AML-193 (cell line): ENCODE data around the gene ZBTB26.

Source experiments
- DNase-seq, 2 experiments: peaks; one replicate each; lab custom pipeline; 2025; lab: John Stamatoyannopoulos, UW

ZBTB26 gene, protein sequence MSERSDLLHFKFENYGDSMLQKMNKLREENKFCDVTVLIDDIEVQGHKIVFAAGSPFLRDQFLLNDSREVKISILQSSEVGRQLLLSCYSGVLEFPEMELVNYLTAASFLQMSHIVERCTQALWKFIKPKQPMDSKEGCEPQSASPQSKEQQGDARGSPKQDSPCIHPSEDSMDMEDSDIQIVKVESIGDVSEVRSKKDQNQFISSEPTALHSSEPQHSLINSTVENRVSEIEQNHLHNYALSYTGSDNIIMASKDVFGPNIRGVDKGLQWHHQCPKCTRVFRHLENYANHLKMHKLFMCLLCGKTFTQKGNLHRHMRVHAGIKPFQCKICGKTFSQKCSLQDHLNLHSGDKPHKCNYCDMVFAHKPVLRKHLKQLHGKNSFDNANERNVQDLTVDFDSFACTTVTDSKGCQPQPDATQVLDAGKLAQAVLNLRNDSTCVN

DNA sequence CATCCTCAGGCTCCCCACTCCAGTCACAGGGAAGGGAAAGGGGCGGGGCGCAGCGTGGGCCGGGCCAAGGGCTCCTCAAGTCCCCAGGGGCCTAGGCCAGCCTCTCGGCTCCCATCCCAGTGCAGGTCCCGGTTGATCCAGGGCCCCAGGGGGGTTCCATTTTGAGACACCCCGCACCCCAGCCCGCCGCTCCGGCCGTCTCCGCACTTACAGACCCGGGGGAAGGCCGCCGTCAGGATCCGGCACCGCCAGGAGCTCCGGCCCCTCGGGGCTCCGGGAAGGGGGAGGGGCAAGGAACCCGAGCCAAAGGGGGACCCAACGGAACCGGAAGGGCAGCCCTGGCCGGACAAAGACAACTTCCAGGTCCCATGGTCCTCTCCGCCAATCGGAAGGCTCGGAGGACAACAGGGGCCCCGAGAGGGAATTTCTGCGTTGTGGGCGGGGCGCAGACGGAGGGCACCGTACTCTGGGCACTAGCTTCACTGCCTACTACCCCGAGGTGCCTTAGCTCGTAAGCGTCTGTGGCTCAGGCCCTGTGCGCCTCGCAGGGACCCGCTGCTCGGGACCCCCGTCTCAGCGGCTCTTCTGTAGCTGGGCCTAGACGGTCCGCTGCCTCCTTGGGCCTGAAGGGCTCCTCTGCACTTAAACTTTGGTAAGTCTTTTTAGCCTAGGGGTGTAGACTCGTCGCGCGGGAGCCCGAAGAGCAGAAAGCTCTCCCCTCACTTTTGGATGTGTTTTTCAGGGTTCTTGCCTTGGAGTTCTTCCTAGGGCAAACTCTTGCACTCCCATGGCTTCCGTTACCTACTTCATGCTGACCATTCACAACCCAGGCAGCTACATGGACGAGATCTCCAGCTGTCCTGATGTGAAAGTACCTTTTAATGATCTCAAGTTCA, at the start of gene ZBTB26:
ZBTB26 (minus strand) TSS at position 287 of the 896 bp plus-strand sequence. CDS start 11,578 bp downstream, outside the sequence.
- DNase-seq, result peak; percentile 87 to 88

DNA sequence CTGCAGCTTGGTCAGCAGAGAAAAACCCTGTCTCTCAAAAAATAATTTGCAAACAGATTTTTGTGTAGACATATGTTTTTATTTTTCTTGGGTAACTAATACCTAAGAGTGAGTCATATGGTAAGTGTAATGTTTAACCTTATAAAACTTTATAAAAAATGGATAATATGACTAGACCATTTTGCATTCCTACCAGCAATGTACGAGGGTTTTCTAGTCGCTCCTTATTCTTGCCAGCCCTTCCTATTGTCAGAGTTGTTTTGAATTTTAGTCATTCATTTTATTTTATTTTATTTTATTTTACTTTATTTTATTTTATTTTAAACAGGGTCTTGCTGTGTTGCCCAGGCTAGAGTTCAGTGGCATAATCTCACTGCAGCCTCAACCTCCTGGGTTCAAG, 47.3 kb upstream of the ZBTB26 start:
- DNase-seq, result no peak

DNA sequence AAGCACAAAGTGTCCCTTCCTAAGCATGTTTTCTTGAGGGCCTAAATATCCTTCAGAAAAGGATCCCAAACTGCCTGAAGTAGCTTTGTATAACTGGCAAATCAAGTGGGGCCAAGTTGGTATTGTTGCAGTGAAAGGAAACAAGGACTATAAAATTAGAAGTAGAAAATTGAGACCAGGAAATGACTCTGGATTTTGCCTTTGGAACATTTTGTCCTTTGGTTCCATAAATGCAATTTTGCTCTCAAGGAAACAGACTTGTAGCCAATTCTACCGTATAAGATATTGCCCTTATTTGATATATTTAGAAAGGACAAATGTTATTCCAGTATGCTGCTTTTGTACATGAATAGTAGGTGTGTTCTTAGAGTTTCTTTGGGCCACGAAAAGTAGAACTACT, 43.9 kb upstream of the ZBTB26 start:
- DNase-seq, result no peak

DNA sequence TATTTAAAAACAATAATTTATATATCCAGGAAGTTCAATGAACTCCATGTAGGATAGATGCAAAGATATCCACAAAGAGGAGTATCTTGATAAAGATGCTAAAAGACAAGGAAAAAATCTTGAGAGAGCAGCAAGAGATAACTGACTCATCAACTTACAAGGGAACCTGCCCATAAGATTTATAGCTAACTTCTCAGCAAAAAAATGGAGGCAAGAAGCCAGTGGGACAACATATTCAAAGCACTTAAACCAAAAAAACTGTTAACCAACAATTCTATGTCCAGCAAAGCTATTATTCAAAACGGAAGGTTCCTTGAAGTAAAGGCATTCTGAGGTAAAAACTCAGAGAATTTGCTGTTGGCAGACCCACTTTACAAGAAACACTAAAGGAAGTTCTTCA, 29.8 kb upstream of the ZBTB26 start:
- no peak for DNase-seq

DNA sequence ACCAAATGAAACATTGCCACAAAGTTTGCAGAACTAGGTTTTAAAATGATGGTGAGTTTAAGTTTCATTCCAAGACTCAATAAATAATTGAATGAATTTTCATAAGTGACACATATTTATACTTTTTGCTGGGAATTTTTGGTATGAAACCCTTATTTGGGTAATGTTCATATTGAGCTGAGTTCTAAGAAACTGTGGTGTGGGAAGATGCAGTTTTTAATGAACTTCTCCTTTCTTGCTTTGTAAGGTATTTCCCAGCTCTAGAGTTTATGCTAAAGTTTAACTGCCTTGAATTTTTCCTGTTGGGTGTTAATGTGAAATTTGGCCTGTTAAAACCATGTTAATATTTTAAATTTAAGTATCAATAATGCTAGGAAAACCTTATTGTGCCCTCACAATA, 24.6 kb upstream of the ZBTB26 start:
- no peak for DNase-seq

DNA sequence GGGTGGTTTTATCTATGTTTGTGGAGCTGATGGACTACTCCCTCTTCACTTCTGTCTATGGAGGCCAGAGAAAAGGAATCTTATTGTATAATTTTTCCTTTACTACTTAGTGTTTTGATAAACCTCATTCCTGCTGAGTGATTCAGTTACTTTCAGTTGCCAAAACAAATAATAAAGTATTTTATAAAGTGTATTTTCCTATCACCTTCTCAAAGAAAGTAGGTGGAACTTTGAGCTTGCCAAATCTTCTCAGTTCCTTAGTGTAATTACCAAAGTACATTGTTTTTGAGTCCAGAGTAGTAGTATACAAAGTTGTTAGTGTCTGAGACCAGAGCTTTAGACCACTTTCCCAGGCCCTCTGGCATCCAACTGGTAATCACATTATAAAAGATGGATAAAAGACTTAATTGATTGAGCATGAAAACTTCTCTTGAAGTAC, 23.0 kb upstream of the ZBTB26 start:
- DNase-seq, result no peak

DNA sequence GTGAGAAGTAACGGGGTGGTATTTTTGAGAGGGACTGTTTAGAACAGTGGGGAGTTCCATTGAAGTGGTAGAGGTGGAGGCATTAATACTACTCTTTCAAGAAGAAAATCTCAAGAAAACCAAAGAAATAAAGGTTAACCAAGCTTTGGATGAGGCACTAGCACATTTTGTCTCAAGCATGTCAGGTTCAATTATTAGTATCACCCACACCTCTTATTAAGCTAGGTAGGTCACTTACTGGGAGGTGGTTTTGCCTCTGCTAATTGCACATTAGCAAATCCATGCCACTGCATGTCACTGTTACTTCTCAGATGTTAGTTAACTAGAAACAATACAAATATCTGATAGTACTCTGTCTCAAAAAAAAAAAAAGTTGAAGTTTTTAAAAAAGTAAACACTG, 19.7 kb upstream of the ZBTB26 start:
- DNase-seq, result no peak

DNA sequence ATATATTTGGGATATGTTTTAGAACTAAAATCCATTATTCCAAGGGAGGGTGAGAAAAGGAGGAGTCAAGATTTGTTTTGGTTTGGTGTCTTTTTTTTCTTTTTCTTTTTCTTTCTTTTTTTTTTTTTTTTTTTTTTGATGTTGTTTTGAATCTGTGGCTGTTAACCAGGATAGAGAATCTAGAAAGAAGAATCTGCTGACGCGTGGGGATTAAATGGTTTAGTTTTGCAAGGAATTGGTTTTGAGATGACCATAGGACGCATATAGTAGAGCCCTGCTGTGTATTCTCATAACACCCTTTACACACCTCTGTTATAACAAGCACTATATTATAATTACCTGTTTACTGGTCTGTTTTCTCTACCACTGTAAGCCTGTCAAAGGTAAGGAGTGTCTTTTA, 19.0 kb upstream of the ZBTB26 start:
- DNase-seq, result no peak

DNA sequence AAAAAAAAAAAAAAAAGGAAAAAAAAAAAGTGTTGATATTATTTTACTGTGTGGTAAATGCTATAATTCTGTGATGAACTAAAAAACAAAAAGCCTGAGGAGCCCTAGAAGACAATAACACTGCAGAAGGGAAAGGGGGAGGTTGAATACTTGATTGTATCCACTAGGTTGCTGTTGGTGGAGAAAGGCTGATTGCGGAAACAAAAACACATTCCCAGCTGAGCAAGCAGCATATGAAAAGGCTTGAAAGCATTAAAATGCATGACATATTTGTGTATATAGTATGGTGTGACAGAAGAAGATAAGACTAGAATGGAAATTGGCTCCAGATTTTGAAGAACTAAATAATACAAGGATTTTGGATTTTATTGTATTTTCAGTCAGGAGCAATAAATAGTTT, 18.4 kb upstream of the ZBTB26 start:
- DNase-seq, result no peak

DNA sequence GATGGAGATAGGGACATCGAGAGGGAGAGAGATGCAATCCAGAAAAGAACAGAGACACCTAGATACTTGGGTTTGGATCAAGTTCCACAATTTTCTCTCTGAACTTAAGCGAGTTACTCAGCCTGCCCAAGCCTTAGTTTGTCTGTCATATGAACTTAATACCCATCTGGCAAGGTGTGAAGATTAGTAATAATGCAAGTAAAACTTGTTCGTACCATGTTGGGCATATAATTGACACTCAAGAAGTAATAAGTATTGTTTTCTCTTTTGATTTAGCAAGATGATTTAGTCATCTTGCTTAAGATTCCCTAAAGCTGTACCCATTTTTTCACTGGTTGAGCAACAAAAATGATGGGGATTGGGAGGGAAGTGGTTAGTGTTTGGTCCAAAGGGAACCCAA, 17.0 kb upstream of the ZBTB26 start:
- DNase-seq, result no peak

DNA sequence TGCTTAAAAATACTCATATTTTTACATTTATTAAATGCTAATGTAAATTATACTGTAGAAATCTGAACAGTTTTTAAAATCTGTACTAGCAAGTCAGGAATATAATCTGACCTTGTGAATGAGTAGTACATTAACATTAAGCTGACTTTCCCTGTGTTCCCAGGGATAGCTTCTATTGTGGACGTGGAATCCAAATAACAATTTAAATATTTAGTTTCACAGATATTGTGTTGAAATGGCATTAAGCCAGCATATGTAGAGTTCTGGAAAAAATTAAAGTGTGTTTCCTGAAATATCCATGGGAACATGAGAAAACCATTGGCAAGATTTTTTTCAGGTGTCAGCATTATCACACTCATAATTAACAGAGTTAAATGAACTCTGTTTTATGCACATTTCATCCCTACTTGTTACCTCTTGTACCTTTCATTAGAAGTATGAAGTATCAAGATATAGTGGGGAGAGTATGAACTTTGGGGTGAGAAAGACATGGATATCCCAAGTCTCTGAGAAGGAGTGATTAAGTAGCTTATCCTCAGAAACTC, 15.2 kb upstream of the ZBTB26 start:
- no peak for DNase-seq

DNA sequence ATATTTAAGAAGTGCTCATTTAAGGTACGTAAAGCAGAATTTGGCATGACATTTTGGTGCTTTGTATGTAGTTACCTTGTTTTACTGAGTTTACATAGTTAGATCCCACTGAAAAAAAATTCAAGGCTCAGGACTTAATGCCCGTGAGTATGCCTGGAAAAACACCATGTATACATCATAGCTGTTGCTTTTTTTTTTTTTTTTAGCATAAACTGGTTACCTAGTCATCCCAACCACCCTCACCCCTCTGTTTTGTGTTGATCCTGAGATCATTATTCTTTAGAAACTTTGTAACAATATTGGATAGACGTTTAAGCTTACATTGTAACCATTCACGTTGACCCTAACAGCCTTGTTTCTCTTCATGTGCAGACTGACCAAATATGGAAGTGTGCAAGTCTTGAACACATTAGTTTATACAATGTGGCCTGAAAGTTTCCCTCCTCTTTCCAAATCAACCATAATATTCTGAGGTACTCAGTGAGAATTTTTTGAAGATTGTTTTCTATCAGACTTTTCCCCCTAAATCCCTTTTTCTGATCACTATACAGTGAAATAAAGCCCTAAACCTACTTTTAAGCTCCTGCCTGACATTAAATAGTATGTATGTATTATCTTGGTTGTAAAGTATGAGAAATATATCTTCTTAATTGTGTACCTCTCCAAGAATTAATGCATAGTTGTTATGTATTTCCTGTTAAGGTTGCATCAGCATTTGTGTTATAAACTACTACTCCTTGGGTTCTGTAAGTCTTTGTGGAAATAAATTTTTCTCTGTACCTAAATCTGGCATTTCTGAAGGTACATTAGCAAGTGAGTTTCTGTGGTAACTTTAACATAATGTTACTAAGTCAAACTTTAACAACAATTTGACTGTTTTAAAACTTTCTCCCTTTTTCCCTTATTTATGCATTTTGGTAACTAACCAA, 13.9 kb upstream of the ZBTB26 start:
- no peak for DNase-seq

DNA sequence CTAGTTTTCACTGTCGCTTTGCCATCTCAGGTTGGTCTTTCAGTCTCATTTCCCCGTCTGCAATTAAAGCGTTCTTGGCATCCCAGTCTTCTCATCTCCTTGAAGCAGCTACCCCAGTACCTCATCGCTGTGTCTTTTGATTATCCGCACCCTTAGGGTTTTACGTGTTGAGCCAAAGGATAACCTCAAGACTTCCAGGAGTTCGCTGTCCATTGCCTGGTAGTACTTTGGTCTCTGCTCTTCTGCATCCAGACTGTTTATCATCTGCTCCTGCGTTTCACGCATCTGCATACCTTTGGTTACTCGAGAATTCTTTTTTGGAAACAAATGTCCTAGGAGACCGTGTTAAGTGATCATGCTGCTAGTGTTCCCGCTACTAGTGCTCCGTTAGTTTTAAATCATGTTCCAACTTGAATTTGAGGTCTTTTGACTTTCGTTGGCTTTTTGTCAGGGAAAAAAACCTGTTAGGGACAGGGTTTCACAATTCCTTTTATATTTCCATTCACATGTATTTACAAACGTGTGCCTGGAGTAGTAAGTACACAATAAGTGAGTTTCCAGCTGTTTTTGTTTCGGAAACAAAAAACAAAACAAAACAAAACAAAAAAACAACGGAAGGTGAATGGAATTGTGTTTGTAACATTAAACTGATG, 10.4 kb upstream of the ZBTB26 start:
- peak in 1 of 2 experiments; percentile 5 for DNase-seq

DNA sequence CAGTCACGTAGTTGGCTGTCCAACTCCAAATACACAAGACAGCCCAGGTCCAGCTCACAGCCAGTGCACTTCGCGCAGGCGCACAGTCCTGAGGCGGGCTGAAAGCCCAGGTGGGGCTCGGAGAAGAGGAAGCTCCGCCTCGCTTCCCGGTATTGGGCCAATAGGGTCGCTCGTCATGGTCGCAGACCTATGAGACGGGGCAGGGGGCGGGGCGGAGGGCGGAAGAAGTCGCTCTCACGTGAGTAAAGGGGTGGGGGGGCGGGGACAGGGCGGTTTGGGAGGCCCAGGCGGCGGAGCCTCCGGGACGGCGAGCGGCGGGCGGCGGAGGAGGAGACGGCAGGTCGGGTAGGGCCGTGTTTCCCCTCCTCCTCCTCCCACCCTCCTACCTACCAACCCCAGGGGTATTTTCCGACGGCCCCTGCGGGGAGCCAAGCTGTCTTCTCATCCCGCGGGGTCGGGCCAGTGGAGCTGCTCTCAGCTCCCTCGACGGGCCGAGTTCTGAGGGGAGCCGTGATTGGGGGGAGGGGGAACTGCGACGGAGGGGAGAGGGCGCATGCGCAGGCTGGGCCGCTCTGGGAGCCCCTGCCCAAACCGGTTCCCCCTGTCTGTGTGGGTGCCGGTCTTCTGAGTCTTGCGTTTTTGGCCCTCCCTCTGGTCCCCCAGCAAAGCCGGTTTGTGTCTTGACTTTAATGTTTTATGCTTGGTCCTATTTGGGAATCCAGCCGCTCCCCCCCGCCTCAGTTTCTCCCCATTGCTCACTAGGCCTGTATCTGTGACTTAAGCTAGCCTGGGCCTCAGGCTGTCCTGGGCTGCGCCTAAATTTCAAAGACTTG, 9.7 kb upstream of the ZBTB26 start, which contains the start of gene RABGAP1:
RABGAP1 (plus strand) TSS at position 272 of the 833 bp plus-strand sequence. CDS start 16,040 bp downstream, outside the sequence.
- peak; percentile 92 to 96 for DNase-seq

DNA sequence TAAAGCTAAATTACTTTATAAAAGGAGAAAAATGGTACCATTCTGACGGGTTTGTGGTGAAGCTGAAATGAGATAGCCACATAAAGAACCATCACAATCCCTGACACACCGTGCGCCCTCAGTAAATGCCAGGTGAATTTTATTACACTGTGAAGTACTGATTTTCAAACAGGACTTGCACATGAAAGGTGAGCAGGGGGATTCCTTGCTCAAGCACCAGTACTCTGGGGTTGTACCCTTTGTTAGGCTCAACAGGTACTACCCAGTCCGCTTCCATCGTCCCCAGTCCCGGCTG, 9.1 kb upstream of the ZBTB26 start:
- no peak for DNase-seq

DNA sequence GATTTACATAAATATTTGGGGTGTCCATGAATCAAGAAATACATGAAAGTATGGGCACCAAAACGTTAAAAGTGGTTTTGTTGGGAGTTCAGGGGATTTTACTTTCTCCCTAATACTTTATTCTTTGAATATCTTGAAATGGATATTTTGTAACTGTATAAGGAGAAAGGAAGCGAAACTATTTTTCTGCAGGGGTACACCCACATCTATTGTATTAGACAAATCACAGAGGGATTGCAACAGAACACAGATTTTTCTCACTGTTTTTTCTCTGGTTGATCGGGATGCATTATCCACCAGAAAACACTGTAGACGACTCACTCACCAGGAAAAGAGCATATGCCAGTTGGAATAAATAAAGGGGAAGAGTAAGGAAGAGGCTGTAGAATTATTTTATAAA, 8.3 kb upstream of the ZBTB26 start:
- no peak for DNase-seq

DNA sequence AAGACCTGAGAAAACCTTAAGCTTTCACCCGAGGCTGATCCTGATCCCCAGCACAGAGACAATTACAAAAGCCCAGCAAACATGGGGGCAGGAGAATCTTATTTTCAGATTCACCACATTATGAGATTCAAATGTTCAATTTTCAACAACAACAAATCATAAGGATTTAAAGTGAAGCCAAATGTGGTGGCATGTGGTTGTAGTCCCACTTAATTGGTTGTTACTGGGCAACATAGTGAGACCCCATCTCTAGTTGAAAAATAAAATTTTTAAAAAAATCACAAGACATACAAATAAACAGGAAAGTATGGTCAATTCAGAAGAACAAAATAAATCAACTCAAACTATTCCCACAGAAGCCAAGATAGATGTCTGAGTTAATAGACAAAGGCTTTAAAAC, 5.6 kb upstream of the ZBTB26 start:
- no peak for DNase-seq

DNA sequence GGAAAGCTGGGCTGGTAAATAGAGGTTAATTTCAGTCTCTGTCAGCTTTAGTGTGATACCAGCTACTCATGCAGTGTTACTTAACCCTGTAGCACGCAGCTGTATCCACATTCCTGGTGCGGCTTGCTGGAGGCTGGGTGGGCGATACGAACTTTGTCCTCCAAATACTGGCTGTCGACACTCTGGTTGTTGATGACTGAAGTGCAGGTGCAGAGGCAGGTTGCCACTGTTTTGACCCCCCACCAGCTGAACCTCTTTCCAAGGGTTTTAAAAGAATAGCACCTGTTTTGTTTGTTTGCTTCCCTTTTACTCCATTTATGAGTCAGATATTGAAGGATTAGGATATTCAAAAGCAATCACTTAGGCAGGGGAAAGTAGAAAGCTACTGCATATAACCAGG, 5.2 kb upstream of the ZBTB26 start:
- DNase-seq, result no peak

DNA sequence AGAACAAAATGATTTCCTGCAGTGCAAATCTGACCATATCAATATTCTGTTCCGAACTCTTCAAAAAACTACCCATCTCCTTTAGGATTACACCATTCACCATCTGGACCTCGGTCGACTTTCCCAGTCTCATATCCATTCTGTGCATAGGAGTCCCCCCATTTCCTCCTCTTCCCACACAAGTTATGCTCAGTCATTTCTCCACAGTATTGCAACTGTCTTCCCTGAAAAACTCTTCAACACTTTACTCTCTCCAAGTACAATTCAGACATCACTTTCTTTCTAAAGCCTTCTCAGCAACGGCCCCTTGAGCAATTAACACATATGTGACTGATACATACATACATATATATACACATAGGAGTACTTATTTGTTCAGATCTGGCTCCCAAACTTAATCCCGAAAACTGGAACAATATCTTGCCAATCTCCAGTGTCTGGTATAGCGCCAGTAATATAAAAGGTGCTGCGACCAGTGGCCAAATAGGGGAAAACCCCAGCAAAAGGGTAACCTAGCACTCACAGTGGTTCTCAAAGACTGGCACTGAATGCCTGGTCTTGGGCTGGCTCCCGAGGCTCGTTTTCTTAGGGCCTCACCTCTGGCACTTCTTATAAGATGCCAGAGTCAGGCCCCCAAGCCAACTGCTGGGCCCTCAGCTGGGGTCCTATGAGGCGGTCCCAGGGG, 629 bp downstream of the ZBTB26 start:
- no peak for DNase-seq
